B cell (primary cell): ENCODE measurements around the gene STAU1. TPM values are rescaled to one million over a fixed set of nuclear protein-coding genes. Genes with fewer than 3 reads are reported as not detected.

ENCODE experiments used
- ATAC-seq: fragments of 200-7000 bp; cut with Tn5 transposase; one replicate; pipeline ENCODE4 v1.10.0; 2021; ENCODE audit warnings: low read depth, mild to moderate bottlenecking, moderate number of reproducible peaks, moderate library complexity
- CTCF ChIA-PET: fragments of 350-600 bp; sonication (Branson Sonifier 250); formaldehyde crosslinking; loops from one replicate; lab custom pipeline; 2021; ENCODE audit warnings: antibody characterized with exemption, inconsistent platforms; lab: Charles Lee
- POLR2A ChIA-PET: fragments of 350-600 bp; sonication (Branson Sonifier 250); formaldehyde crosslinking; loops from one replicate; lab custom pipeline; 2021; ENCODE audit warnings: antibody characterized with exemption; lab: Charles Lee
- DNase-seq: peaks from one replicate; pipeline ENCODE4 v3.0.0; 2013
- H2AFZ ChIP-seq: 2 replicates; pipeline ENCODE4 v1.6.1; 2012; ENCODE audit warnings: mild to moderate bottlenecking, low read depth, low read length; ENCODE audit not compliant: insufficient read depth, poor library complexity, severe bottlenecking
- H3K27ac ChIP-seq, 2 donors: 1 replicate in 1 of 2; 2 replicates in 1 of 2; pipeline ENCODE4 v1.5.1; 2012 to 2013; ENCODE audit warnings: low read length in 2 of 2, mild to moderate bottlenecking in 2 of 2, moderate library complexity in 1 of 2
- H3K27me3 ChIP-seq, 4 experiments: fragments of 200-600 bp in 1 of 4; sonication (generic) in 1 of 4; replicated peaks in 1 of 4; 1 replicate in 2 of 4; 2 replicates in 2 of 4; pipeline versions ENCODE4 v1.6.1 to v1.7.0; 2013 to 2016; ENCODE audit warnings: low read length in 3 of 4, mild to moderate bottlenecking in 2 of 4, mixed read lengths in 1 of 4, moderate library complexity in 1 of 4; ENCODE audit not compliant: insufficient read depth in 4 of 4, control insufficient read depth in 3 of 4; ENCODE audit errors: control extremely low read depth in 1 of 4
- H3K36me3 ChIP-seq, 2 experiments: replicated peaks in 1 of 2; 1 replicate in 1 of 2; 2 replicates in 1 of 2; pipeline versions ENCODE4 v1.6.1 to v1.7.1; 2013; ENCODE audit warnings: low read length in 1 of 2; ENCODE audit not compliant: insufficient read depth in 2 of 2, control insufficient read depth in 1 of 2; ENCODE audit errors: control extremely low read depth in 1 of 2, extremely low read depth in 1 of 2
- H3K4me1 ChIP-seq, 2 donors: fragments of 200-600 bp in 1 of 2; sonication (generic) in 1 of 2; 1 replicate in 1 of 2; 2 replicates in 1 of 2; pipeline versions ENCODE4 v1.5.1 to v1.6.1; 2013 to 2017; ENCODE audit warnings: low read length in 2 of 2; ENCODE audit not compliant: control insufficient read depth in 2 of 2, insufficient read depth in 2 of 2
- H3K4me2 ChIP-seq: replicated peaks from 2 replicates; pipeline ENCODE3; 2012; ENCODE audit warnings: mild to moderate bottlenecking, low read depth, low read length; ENCODE audit not compliant: poor library complexity, severe bottlenecking
- H3K4me3 ChIP-seq, 5 experiments: fragments of 200-600 bp in 1 of 5; sonication (generic) in 1 of 5; 1 replicate in 3 of 5; 2 replicates in 2 of 5; pipeline versions ENCODE4 v1.5.1 to v1.7.0; 2011 to 2016; ENCODE audit warnings: low read length in 4 of 5, mild to moderate bottlenecking in 4 of 5, low read depth in 2 of 5, control low read depth in 1 of 5, moderate library complexity in 1 of 5; ENCODE audit not compliant: insufficient read depth in 1 of 5; ENCODE audit errors: control extremely low read depth in 1 of 5, extremely low read depth in 1 of 5
- H3K79me2 ChIP-seq: fragments of 200-600 bp; sonication (generic); one replicate; pipeline ENCODE4 v1.6.0; 2016; ENCODE audit warnings: low read length; ENCODE audit not compliant: control insufficient read depth, insufficient read depth
- H3K9ac ChIP-seq: fragments of 200-600 bp; sonication (generic); 2 replicates; pipeline ENCODE4 v1.6.1; 2017; ENCODE audit warnings: mild to moderate bottlenecking, low read length, moderate library complexity
- H3K9me3 ChIP-seq, 3 donors: one replicate each; pipeline versions ENCODE4 v1.6.1 to v1.7.1; 2013; ENCODE audit warnings: low read length in 2 of 3; ENCODE audit not compliant: control insufficient read depth in 2 of 3, insufficient read depth in 1 of 3; ENCODE audit errors: control extremely low read depth in 1 of 3
- H4K20me1 ChIP-seq: 2 replicates; pipeline ENCODE4 v1.6.0; 2012; ENCODE audit warnings: mild to moderate bottlenecking, low read length; ENCODE audit not compliant: insufficient read depth, control insufficient read depth, poor library complexity, severe bottlenecking
- H3K27ac Mint-ChIP-seq: one replicate; pipeline ENCODE4 v1.8.0; 2021; ENCODE audit warnings: mixed read lengths
- H3K27me3 Mint-ChIP-seq: one replicate; pipeline ENCODE4 v1.8.0; 2021; ENCODE audit warnings: mixed read lengths
- H3K4me1 Mint-ChIP-seq: one replicate; pipeline ENCODE4 v1.8.0; 2021; ENCODE audit warnings: mixed read lengths
- H3K4me3 Mint-ChIP-seq: one replicate; pipeline ENCODE4 v1.8.0; 2021; ENCODE audit warnings: mixed read lengths
- H3K9me3 Mint-ChIP-seq: one replicate; pipeline ENCODE4 v1.8.0; 2022; ENCODE audit warnings: mixed read lengths; ENCODE audit not compliant: insufficient read depth
- EZH2 ChIP-seq: IDR thresholded peaks from 2 replicates; pipeline ENCODE4 v1.6.1; 2012; ENCODE audit warnings: borderline replicate concordance, low read depth, mild to moderate bottlenecking, moderate library complexity, low read length; ENCODE audit not compliant: insufficient read depth, poor library complexity, severe bottlenecking
- WGBS: methylation state at CpG from one replicate; pipeline ENCODE4 v1.1.5; 2013; ENCODE audit warnings: missing lambda C conversion rate; ENCODE audit not compliant: insufficient coverage; 5-methylcytosine and 5-hydroxymethylcytosine counted together
- intact Hi-C: fragments of 100-400 bp; cut with micrococcal nuclease; formaldehyde crosslinking; loops from one replicate; pipeline ENCODE4 v1.10.0; 2022
- polyA plus RNA-seq: library from polyadenylated mRNA; depleted of rRNA; stranded (reverse); fragments of >200 nt; gene quantifications from 2 replicates; pipeline ENCODE4 v1.2.3, GENCODE V29; 2012
- total RNA-seq, 2 donors: library from RNA; stranded (reverse); fragments of 120-200 nt in 1 of 2; gene quantifications; 1 replicate in 1 of 2; 2 replicates in 1 of 2; pipeline versions ENCODE4 v1.2.3 to v1.2.4, GENCODE V29; 2013 to 2022
- TF ChIP-seq, protein P1 (sequence below): fragments of 200-600 bp; IDR thresholded peaks from one replicate; pipeline ENCODE4 v1.8.0; 2022; ENCODE audit warnings: antibody characterized with exemption, mild to moderate bottlenecking

Gene STAU1
- total and polyA plus RNA-seq, 2 donors (not counting 1 experiment from before 2014, with no cell fraction given) = 15.4 to 42.9 TPM

DNA sequence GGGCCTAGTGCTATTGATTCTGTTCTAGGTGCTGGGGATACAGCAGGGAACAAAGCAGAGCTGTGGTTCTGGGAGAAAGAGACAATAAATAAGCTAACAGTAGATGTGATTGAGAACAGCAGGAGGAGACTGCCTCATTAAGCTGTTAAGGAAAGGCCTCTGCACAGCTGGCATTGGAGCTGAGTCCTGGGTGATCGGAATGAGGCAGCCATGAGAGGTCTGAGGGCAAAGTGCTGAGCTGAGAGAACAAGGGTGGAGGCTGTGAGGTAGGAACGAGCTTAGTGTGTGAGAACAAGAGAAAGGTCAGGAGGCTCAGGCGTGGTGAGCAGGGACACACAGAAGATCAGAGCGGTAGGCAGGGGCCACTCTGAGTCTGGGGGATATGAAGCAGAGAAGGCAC is 49.4 kb upstream of the STAU1 start:
- no peak for ATAC-seq
- intact Hi-C loops = no loop called here
- Histone ChIP-seq H3K36me3 (peaks cover 1 to 95% of the 10 kb centered on the region in 2 experiments), H2AFZ (no peak overlapping the region), H3K9me3 (no peaks in the 10 kb centered on the region), H3K9ac (no peak overlapping the region), H4K20me1 (no peaks in the 10 kb centered on the region), H3K4me3 (no peak overlapping the region), H3K4me1 (no peaks in the 10 kb centered on the region), H3K4me2 (no peak overlapping the region), H3K79me2 (peaks cover 26% of the 10 kb centered on the region), H3K27ac (no peak overlapping the region), H3K27me3 (no peaks in the 10 kb centered on the region)
- Mint-ChIP-seq H3K9me3 (no peaks in the 10 kb centered on the region), H3K4me1 (no peaks in the 10 kb centered on the region), H3K27me3 (no peaks in the 10 kb centered on the region), H3K27ac (peak overlapping the region; percentile 43), H3K4me3 (no peak overlapping the region)
- WGBS = 100% methylated on average over 1 of the region's 4 CpGs
- TF ChIP-seq, protein P1, sequence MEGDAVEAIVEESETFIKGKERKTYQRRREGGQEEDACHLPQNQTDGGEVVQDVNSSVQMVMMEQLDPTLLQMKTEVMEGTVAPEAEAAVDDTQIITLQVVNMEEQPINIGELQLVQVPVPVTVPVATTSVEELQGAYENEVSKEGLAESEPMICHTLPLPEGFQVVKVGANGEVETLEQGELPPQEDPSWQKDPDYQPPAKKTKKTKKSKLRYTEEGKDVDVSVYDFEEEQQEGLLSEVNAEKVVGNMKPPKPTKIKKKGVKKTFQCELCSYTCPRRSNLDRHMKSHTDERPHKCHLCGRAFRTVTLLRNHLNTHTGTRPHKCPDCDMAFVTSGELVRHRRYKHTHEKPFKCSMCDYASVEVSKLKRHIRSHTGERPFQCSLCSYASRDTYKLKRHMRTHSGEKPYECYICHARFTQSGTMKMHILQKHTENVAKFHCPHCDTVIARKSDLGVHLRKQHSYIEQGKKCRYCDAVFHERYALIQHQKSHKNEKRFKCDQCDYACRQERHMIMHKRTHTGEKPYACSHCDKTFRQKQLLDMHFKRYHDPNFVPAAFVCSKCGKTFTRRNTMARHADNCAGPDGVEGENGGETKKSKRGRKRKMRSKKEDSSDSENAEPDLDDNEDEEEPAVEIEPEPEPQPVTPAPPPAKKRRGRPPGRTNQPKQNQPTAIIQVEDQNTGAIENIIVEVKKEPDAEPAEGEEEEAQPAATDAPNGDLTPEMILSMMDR = no peak
- no peak for DNase-seq
- POLR2A ChIA-PET = no interaction called here
- CTCF ChIA-PET = interaction anchor here (1.4 to 1.8 kb wide), 4 partner anchors 9 to 105 kb away, joined by 3 to 9 read pairs (median 6); no protein-coding TSS in a partner anchor

DNA sequence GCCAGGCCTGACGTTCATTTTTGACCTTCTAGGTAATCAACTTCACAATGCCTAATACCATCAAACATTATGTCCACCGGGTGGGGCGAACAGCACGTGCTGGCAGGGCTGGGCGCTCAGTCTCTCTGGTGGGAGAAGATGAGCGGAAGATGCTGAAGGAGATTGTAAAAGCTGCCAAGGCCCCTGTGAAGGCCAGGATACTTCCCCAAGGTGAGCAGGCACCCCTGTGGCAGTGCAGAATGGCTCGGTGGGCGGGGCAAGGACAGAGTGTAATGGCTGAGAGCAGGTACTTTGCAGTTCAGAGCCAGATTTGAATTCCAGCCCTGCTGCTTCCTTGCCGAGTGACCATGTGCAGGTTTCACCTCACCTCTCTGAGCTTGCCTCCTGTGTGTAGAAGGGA is 48.2 kb upstream of the STAU1 start:
- no peak overlapping the region for H3K27ac ChIP-seq
- Mint-ChIP-seq H3K4me1 (peaks cover 2% of the 10 kb centered on the region), H3K27ac (no peak overlapping the region), H3K27me3 (no peaks in the 10 kb centered on the region), H3K4me3 (no peak overlapping the region), H3K9me3 (no peaks in the 10 kb centered on the region)
- TF ChIP-seq, protein P1 = no peak
- no peak for TF ChIP-seq EZH2
- WGBS = 97% methylated on average over 6 of the region's 9 CpGs
- no peak overlapping the region for H2AFZ ChIP-seq
- no peak for DNase-seq
- peaks cover 6% of the 10 kb centered on the region for H4K20me1 ChIP-seq
- POLR2A ChIA-PET = no interaction called here
- intact Hi-C loops = no loop called here
- no peak overlapping the region for H3K9ac ChIP-seq
- H3K9me3 ChIP-seq = no peaks in the 10 kb centered on the region
- peaks cover 31% of the 10 kb centered on the region for H3K79me2 ChIP-seq
- CTCF ChIA-PET = interaction anchor here (1.7 to 2.2 kb wide), 3 partner anchors 9 to 104 kb away, joined by 3 to 7 read pairs (median 4); no protein-coding TSS in a partner anchor
- peaks cover 1 to 5% of the 10 kb centered on the region in 2 donors for H3K4me1 ChIP-seq
- no peak overlapping the region for H3K4me3 ChIP-seq
- no peaks in the 10 kb centered on the region for H3K27me3 ChIP-seq
- ATAC-seq = no peak
- no peak overlapping the region for H3K4me2 ChIP-seq
- peaks cover 1 to 92% of the 10 kb centered on the region in 2 experiments for H3K36me3 ChIP-seq
